Measurements from ENCODE around the gene LCN6. TPM values are rescaled to one million over a fixed set of nuclear protein-coding genes. Genes with fewer than 3 reads are reported as not detected.

LCN6 gene
- polyA plus RNA-seq, 1 donor from 2014 or later: not detected

DNA sequence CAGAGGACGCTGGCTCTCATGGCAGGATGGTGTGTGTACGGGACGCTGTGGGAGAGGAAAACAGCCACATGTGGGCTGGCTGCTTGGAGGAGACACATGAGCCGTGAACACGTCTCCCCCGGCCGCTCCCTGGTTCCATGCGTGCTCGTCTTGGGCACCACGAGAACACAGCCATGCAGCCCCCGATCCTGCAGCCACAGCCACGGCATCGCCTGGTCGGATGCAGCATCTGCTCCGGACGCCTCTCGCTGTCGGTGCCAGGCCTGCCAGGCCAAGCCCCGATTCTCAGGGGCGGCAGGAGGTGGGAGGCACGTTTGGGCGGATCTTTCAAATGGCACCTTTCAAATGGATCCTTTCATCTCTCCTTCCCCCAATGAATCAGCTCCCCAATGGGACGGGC lies 8.8 kb downstream of the LCN6 start (continued):
- TF ChIP-seq, protein P1, sequence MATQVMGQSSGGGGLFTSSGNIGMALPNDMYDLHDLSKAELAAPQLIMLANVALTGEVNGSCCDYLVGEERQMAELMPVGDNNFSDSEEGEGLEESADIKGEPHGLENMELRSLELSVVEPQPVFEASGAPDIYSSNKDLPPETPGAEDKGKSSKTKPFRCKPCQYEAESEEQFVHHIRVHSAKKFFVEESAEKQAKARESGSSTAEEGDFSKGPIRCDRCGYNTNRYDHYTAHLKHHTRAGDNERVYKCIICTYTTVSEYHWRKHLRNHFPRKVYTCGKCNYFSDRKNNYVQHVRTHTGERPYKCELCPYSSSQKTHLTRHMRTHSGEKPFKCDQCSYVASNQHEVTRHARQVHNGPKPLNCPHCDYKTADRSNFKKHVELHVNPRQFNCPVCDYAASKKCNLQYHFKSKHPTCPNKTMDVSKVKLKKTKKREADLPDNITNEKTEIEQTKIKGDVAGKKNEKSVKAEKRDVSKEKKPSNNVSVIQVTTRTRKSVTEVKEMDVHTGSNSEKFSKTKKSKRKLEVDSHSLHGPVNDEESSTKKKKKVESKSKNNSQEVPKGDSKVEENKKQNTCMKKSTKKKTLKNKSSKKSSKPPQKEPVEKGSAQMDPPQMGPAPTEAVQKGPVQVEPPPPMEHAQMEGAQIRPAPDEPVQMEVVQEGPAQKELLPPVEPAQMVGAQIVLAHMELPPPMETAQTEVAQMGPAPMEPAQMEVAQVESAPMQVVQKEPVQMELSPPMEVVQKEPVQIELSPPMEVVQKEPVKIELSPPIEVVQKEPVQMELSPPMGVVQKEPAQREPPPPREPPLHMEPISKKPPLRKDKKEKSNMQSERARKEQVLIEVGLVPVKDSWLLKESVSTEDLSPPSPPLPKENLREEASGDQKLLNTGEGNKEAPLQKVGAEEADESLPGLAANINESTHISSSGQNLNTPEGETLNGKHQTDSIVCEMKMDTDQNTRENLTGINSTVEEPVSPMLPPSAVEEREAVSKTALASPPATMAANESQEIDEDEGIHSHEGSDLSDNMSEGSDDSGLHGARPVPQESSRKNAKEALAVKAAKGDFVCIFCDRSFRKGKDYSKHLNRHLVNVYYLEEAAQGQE (IDR thresholded peaks at IDR 0.05; ENCODE audit: borderline replicate concordance): no peak
- TF ChIP-seq TAF1 (IDR thresholded peaks at IDR 0.05; ENCODE audit: low read depth): no peak

DNA sequence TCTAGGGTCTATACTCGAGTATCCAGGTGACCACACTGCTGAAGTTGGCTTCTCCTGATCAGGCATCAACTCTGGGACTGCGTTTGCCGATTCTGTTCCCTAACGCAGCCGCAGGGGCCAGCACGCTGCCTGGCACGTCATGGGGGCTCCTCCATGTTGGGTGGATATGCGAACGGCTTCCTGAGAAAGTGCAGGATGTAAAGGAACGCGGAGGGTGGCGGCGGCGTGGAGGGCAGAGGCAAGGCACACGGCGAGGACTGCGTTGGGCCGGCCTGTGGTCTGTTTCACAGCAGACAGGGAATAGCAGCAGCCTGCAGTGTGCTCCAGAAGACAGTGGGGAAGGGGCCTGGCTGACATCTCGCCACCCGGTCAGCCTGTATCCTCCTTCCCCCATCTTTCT lies 9.4 kb downstream of the LCN6 start:
- no peak overlapping the region for H2AFZ ChIP-seq (ENCODE audit: low read depth, low read length)
- no peak overlapping the region for H3K27ac ChIP-seq (ENCODE audit: low read length)
- no peaks in the 10 kb centered on the region for H3K9me3 ChIP-seq (ENCODE audit: low read length)
- no peaks in the 10 kb centered on the region for H3F3A ChIP-seq (ENCODE audit: insufficient read depth, low read length, poor library complexity, severe bottlenecking)
- no peak overlapping the region for H3K4me2 ChIP-seq (ENCODE audit: low read length)
- no peaks in the 10 kb centered on the region for H3K36me3 ChIP-seq (ENCODE audit: insufficient read depth, low read length)
- H3K9me2 ChIP-seq (ENCODE audit: insufficient read depth, low read length): no peaks in the 10 kb centered on the region
- H3K9ac ChIP-seq (ENCODE audit: low read length): no peak overlapping the region
- no peak overlapping the region for H3K4me3 ChIP-seq (ENCODE audit: low read length)
- TF ChIP-seq SMC3 (conservative IDR thresholded peaks at IDR 0.05; ENCODE audit: poor library complexity) (no peak), RAD21 (conservative IDR thresholded peaks at IDR 0.05) (no peak), MXI1 (conservative IDR thresholded peaks at IDR 0.05; ENCODE audit: poor library complexity, severe bottlenecking) (no peak), POLR2AphosphoS5 (IDR thresholded peaks at IDR 0.05) (no peak), EZH2 (IDR thresholded peaks at IDR 0.05; ENCODE audit: borderline replicate concordance, insufficient read depth, low read length, poor library complexity, severe bottlenecking) (no peak), TAF1 (IDR thresholded peaks at IDR 0.05; ENCODE audit: low read depth) (no peak), EP300 (conservative IDR thresholded peaks at IDR 0.05; ENCODE audit: poor library complexity, severe bottlenecking) (no peak)
- TF ChIP-seq, protein P2, sequence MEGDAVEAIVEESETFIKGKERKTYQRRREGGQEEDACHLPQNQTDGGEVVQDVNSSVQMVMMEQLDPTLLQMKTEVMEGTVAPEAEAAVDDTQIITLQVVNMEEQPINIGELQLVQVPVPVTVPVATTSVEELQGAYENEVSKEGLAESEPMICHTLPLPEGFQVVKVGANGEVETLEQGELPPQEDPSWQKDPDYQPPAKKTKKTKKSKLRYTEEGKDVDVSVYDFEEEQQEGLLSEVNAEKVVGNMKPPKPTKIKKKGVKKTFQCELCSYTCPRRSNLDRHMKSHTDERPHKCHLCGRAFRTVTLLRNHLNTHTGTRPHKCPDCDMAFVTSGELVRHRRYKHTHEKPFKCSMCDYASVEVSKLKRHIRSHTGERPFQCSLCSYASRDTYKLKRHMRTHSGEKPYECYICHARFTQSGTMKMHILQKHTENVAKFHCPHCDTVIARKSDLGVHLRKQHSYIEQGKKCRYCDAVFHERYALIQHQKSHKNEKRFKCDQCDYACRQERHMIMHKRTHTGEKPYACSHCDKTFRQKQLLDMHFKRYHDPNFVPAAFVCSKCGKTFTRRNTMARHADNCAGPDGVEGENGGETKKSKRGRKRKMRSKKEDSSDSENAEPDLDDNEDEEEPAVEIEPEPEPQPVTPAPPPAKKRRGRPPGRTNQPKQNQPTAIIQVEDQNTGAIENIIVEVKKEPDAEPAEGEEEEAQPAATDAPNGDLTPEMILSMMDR (IDR thresholded peaks at IDR 0.05; ENCODE audit: poor library complexity, severe bottlenecking): no peak
- TF ChIP-seq, protein P1 (IDR thresholded peaks at IDR 0.05; ENCODE audit: borderline replicate concordance): no peak
- no peaks in the 10 kb centered on the region for H3K27me3 ChIP-seq (ENCODE audit: insufficient read depth, low read depth, low read length)
- no peaks in the 10 kb centered on the region for H3K79me2 ChIP-seq (replicated peaks; ENCODE audit: insufficient read depth, low read length)
- H4K20me1 ChIP-seq (ENCODE audit: insufficient read depth): no peaks in the 10 kb centered on the region
